Hematopoietic multipotent progenitor cell treated with erythropoietin and hydrocortisone succinate and interleukin-3 and kit ligand, for 15 days (in vitro differentiated cells): ENCODE data around the gene MTHFSD.

Source experiments
- DNase-seq: peaks from one replicate; pipeline ENCODE4 v3.0.0-alpha.2; 2015; ENCODE audit warnings: low spot score

The MTHFSD gene

DNA sequence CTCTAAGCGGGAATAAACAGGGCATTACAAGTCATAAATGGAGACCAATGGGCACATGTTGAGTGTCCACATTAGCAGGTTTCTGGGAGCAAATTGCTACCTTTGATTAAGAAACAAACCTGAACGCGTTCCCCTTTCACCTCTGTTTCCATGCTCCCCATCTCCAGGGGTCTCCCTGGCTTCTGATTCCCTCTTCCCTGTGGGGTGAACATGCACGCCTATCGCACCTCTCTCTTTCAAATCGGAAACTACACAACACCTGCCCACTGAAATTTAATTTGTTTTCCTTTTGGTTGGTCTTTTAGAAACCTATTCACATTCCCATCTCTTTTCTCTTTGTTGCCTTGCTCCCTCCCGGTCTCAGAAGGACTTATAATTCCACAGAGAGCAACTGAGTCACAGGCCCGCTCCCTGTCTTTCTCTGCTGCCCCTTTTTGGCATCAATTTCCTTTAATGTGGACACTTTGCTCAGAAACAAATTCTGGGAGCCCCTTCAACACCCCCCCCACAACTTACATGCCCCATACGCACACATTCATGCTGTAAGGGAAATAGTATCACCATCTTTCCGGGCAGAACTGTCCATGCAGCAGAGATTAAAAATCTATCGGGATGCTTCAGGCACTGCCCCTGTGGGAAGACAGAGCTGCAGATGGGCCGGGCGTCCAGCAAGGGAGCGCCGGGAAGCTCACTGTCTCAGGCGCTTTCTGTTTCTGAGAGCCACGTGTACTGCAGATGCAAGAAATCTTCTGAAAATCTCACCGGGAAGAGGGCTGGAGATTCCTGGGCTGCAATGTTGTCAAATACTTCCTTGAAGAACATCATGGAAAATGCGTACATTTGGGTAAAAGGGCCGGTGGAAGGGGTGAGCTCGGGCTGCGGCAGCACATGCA is 51.9 kb downstream of the MTHFSD start:
- no peak for DNase-seq

DNA sequence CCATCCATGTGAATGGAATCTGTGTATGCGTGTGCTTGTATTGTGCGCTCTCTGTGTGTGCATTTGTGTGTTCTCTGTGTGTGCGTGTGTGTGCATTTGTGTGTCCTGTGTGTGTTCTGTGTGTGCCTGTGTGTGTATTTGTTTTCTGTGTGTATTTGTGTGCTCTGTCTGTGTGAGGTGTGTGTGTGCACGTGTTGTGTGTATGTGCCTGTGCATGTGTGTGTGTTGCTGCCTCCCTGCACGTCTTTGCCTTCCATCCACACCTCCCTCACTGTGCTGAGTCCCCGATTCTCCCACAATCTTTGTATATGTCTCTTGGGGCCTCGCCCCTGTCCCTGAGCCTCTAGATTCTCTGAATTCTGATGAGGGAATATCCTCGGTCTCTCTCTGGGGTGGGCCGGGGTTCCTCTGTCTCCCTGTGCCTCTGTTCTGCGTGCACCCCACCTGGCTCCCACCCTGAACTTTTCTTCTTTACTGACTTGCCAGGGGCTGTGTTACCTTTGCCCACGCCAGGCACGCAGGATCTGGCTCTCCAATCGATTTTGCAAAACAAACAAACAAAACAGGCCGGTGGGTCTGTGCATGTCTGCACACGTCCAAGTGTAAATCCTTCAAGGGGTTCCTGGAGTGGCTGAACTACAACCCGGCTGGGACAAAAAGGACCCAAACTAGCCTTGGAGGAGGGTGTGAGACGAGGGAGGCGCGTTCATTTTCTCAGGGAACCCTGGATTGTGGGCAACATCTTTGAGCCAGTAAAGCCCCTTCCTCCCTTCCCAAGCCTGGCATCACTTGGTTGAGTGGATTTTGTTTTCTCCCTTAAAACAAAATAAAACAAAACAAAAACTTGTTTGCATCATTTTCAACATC is 52.8 kb downstream of the MTHFSD start:
- DNase-seq, result no peak

DNA sequence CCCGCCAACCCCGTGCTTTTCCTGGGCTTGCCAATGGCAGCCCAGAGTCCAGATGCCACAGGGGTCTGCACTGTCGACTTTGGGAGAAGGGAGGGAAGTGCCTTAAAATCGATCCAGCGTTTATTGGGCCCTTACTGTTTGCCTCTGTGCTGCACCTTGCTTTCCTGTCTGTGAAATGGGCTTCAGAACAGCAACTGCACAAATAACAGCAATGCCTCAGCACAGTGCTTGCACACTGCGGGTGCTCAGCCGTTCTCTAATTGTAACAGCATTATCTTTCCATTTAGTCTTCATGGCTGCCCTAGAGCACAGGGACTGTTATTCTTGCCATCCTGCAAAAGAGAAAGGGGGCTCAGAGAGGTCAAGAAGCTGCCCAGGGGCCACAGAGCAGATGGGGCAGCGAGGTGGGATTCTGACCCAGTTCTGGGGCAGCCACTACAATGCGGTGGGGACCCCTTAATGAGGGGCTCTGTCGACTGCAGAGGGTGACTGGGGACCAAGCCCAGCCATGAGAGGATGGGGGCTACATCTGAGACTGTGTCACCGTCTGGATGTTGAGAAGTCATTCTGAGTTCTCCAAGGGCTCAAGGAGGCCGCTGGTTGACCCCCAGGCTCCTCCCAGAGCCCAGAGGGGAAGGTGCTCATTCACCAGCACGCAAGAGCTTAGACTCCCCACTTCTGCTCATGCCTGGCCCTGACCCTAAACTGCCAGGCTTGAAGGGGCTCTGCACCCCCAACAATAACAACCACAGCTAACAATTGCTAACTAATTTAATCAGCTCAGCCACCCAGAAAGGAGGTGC is 54.1 kb downstream of the MTHFSD start:
- no peak for DNase-seq

DNA sequence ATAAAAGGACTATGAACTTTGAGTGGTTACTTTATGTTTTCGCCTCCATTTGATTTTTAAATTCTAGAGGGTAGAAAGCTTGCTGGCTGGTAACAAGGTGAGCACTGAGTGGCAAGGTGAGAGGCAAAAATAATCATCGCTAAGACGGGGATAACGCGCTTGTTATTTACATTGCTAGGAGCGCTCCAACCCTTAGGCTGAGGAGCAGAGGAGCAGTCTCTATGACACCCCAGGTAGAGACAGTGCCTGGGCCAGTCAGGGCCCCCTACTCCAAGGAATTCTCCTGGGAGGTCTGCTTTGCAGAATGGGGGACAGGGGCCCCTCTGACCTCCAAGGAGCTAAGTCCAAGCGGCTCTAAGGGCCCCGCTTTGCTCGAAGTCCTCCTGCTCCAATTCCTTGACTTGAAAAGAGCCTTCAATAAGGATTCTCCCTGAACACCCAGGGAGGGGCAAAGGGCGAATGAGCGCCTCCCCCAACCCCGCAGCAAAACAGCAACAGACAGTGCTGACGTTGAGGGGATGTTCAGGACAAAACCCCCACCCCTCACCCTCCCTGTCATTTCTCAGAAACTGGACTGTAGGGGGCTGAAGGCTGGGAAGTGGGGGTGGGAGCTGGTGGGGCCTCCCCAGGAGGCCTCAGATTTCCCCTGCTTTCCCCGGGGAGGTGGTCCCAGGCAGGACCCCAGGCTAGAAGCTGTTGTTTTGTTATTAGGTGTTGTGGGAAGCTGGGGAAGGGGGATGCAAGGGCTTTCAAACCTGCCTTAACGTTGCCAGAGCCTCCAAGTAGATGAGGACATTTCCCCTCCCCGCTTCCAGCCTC is 54.9 kb downstream of the MTHFSD start:
- DNase-seq, result no peak

DNA sequence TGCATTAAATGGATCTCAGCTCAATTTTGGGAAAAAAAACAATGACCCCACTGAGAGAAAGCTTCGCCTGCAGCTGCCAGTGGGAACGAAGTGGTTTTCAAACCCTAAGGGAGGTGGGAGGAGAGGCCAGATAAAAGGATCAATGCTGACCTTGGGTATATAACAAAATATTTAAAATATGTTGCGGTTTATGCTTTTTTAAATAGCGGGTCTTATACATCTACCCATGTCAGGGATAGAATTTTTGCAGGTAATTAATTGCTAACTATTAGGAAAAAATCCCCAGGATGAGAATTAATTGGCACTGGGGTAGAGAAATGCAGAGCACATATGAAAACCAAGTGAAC is 55.6 kb downstream of the MTHFSD start:
- DNase-seq, result no peak

DNA sequence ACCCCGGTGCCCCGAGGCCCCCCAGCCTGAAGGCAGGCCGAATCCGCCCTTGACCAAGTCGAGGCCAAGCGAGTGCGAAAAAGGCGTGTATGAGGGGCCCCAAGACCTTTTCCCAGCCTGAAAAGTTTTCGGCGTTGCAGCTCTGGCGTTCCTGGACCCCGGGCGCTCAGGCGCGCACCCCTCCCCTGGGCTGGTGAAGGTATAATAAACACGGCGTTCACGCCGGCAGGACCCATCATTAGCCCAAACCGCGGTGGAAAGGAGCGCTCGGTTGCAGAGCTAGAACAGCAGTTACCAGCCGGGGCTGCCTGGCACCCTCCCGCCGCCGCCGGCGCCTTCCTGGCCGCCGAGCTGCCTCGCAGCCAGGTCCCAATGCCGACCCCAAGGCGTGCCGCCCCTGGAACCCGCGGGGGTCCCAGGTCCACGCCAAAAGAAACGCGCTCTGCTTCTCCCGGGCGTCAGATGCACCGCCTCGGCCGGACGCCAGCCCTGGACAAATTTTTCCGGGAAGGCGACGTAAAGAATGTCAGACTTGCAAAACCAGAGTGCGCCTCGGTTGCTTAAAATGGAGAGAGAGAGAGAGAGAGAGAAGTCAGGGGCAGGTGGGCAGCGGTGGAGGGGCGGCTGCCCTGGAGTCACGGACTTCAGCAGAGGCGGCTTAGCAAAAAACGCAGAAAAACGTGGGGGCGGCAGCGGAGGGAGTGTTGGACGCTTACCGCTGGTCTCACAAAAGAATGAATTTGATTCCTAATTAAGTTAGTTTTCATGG is 56.2 kb downstream of the MTHFSD start:
- DNase-seq, result no peak

DNA sequence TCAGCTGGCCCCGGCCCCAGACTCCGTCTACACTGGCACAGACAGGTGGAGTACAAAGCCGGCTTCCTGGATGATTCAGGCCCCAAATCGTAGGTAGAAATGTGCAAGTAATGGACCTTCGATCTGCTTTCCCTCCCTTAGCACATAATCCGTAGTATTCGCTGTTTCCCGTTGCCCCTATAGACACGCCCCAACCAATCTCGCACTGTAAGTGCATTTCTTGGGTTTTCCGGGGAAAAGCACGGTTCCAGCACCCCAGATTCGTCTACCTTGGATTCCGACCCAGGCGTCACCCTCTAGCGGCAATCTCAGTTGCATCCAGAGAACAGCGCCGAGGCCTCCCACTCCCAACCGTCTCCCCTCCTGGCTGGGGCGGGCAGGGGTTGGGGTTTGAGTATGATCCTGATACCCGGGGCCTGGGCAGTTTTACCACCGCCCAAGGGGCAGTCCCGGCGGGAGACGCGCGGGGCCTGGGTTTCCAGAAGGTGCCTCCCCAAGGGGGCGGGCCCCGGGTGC is 56.8 kb downstream of the MTHFSD start:
- DNase-seq, result no peak

DNA sequence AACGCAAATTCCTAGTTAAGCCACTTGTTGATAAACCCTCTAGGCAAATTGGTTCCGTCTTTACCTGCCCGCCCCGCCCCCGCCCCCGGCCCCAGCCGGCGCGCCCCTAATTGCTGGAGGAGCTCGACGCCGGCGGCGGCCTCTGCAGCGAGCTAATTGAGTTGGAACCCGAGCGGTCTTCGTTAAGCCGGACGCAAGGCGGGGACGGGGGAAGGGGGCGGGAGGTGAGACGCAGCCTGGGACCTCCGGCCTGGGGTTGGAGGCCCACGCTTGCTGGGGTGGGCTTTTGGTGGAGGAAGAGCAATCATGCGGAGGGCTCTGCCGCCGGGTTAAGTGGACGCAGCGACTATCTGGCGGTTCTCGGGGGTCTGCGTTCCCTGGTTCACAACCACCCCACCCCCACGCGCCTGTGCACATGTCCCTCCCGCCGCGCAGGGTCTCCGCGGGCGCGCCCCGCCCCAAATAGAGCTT is 57.4 kb downstream of the MTHFSD start:
- DNase-seq, result no peak

DNA sequence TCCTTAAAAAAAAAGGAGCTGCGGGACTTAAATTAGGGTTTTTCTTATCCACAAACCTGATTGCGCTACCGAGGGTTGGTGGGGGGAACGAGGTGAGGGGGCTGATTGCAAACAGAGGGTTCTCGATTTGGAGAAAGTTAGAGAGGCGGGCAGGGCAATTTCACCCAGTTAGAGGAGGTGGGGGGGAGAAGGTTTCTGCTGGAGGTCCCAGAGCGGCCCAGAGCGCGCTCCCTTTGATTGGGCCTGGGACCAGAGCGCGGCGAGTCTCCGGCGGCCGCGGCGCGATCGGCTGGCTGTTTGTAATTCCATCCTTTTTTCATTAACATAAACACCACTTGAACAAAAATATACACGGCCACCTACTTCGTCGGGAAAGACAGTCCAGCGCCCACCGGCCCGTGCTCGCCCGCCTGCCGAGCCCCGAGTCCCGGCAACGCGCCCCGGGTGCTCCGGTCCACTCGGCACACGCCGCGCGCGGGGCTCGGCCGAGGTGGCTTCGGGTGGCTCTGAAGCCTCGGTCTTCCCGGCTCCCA is 58.0 kb downstream of the MTHFSD start:
- DNase-seq, result no peak

DNA sequence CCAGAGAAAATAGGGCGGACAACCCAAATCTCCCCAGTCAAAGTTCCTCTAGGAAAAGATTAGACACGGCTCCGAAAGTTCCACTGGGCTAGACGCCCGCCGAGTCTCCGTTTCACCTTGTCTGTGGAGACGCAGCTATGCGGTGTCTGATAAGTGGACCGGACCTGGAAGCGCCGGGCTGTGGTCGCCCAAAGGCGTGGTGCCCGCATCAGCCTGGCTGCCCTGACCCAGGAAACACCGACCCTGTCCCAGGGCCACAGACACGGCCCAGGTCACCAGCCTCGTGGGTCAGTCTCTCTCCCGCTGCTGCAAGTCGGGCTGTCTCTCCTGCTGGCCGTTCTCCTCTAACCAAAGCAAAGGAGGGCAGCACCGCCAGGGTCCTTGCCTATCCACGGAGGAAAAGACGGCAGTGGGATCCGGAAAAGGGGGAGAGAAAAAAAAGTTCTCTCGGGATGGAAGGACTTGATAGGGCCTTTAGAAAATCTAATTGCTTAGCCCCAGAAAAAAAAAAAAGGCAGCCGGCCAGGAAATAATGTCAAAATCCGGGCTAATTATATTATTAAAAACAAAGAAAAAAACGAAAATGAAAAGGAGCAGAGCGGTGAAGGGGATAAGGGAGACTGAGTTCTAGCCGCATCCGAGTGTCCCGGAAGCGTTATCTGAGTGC is 58.6 kb downstream of the MTHFSD start:
- DNase-seq, result no peak

DNA sequence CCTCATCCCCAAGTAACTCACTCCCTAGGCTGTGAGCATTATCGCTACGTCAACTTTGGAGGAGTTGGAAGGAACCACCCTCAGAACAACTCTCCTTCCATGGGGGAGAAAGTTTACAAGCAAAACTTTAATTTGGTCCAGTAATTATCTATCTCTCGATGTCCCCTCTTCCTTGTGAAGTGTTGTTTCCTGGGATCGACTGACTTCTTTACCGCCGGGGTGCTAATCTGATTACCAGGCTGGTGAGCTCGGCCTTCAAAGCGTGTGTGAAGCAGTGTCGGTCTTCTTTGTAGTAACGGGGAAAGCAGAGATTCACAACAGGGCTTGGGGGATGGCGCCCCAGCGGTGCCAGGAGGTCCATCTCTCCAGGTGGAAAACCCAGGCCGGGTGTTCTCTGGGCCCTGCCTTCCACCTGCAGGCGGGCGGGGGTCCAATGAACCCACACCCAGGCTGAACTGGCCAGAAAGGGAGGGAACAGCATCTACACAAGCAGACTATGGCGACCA is 59.2 kb downstream of the MTHFSD start:
- DNase-seq, result no peak

DNA sequence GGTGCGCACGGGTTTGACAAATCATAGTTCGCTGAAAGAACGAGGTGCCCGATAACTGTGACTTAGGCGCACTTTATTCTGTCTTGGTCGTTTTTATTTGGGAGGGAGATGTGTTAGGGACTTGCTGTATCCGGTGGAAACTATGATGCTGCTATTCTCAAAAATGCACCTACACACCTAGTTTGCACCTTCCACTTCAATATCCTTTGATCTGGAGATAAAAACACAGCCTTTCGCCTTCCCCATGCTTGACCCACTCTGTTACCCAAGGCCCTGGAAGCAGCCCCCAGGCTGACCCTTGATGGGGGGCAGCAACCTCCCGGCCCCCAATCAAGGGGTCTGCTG is 59.7 kb downstream of the MTHFSD start:
- DNase-seq, result no peak

DNA sequence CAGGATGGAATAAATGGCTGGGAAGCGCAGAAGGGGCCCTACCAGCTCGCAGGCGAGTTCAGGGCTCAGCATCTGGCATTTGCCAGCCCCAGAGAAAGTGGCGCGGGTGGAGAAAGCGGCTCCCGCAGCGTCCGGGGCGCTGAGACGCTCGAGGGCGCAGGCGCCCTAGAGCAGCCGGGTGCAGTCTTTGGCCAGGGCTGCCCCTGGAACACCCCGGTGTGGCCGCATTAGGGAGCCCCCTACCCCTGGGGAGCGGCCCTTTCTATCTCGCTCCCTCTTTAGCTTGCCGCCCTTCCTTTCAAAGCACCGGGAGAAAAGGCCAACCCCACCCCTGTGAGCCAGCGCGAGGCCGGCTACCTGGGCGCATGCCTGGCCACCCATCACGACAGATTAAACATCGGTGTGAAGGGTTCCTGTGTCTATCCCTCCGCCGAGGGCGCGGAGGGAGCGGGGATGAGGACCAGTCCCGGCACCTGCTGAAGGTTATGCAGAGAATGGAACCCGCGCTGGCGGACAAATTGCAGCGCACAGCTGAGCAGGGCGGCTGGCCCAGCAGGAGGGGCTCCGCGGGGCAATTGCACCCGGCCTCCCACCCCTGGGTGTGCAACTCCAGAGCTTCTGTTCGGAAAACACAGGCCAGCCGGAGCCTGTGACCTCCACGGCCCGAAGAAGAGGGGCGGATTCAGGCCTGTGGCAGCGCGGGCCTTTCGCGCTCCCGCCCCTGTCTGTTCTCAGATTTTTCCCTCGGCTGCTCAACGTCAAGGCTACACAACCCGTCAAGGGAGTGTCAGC is 60.3 kb downstream of the MTHFSD start:
- DNase-seq, result no peak

DNA sequence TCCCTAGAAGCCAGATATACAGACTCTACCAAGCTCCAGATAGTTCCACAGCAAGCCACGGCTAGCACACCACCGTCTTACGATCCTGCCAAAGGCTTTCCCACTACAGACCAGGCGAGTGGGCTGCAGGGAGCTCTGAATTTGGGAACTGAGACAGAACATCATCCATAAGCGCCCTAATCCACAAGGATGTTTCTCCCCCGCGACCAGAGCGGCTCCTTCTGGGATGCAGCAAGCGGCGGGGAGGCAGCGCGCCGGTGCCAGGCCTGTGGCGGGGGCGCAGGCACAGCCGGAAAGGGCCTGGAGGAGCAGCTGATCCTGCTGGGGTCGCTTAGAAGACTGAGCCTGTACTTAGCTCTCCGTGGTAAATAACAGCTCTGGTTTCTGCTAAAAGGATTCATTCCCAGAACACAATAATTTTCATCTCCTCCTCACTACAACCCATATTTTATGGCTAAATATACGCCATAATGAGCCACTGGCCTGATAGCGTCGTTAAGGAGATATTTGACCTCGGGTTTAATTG is 60.9 kb downstream of the MTHFSD start:
- no peak for DNase-seq

DNA sequence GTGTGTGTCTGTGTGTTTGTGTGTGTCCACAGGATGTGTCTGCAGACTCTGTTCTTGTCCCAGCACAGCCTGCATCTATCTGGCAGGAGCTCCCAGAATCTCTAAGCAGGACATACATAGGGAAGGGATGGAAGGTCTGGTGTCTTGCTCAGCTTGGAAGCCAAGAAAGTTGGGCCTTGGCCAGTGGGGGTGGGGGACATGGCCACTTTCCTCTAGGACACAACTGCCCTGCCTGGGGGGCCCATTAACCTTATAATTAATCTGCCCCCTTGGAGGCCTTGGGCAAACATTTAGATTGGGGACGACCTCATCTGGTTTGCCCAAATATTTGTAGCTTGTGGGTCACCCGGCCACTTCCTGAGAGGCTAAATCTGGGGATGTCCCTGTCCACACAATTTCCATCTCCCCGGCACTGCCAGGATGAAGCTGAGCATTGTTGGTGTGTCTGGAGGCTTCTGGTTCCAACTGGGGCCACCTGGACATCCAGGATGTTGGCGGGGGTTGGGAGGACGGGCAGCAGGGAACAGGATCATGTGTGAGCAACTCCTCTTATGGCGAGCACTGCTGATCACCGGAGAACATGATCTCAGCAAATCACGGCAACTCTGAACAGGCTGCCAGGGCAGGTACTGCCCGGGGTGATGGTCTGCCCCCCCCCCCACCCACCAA is 61.9 kb downstream of the MTHFSD start:
- DNase-seq, result no peak

DNA sequence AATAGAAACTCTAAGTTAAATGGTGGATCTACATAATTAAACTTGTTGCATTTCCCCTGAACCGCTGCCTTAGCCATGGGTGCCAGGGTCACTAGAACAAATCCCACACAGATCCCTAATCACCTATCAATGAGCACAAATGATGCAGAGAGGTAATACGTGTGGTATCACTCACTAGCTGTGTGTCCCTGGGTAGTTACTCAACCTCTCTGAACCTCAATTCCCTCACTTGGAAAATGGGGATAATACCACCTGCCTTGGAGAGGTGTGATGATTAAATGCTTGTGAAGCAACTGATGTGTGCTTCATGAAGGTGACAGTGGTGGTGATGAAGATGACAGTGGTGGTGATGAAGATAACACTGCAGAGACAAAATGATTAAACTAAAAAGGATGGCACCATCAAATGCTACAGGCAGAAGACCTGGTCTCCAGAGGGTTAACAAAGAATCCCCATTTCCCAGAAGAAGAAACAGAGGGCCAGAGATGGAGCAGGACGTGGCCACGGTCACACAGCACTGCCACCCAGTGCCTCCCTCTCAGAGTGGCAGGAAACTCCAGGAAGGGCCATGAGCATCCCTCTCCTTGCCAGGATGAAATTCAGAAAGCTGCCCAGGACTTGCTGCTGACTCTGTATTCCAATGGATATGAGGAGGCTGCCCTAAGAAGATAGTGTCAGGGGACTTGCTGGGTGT is 62.6 kb downstream of the MTHFSD start:
- DNase-seq, result no peak

DNA sequence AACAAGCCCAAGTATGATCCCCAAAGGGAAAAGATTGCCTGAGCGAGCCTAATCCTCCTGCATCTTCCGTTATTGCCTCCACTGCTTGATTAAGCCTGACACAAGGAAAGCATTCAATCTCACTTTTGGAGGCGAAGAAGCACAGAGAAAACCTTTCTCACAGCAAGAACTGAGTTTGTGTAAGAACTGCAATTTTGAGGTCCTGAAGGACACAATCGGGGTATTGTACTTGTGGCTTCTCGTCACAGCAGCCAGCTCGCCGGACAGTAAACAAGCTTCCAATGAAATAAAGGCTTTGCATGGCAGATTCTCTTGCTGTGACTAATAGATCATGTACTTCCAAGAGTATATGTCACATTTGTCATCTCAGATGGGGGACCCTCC is 63.4 kb downstream of the MTHFSD start:
- no peak for DNase-seq
